K562 (cell line): ENCODE results near the gene TTC28. TPM values are rescaled to one million over a fixed set of nuclear protein-coding genes. Genes with fewer than 3 reads are reported as not detected.

Source experiments
- ATAC-seq: fragments of 200-7000 bp; cut with Tn5 transposase; 3 replicates; pipeline ENCODE4 v1.9.1; 2020; ENCODE audit warnings: moderate library complexity
- BruUV-seq: library from RNA; stranded (reverse); fragments of 400-500 nt; replicated peaks from 2 replicates; lab custom pipeline; 2021; lab: Mats Ljungman, UMichigan
- CTCF ChIA-PET: fragments of 300-600 bp; formaldehyde crosslinking; extraction: SDS; loops from one replicate; lab custom pipeline; 2021; ENCODE audit warnings: low intra/inter-chr PET ratio; lab: Yijun Ruan, JAX
- POLR2A ChIA-PET: fragments of 300-600, 350-650 bp; sonication (Branson Sonifier 250); formaldehyde crosslinking; extraction: SDS; loops from one replicate; lab custom pipeline; 2021; ENCODE audit warnings: antibody characterized with exemption, inconsistent platforms; lab: Yijun Ruan, JAX
- DNase-seq, 4 experiments: peaks; one replicate each; pipeline versions ENCODE4 v3.0.0 to v3.0.0-alpha.2; 2011 to 2018; ENCODE audit warnings: low spot score in 3 of 4, mixed read lengths in 3 of 4; ENCODE audit errors: extremely low read depth in 1 of 4
- FAIRE-seq: peaks from 2 replicates; lab custom pipeline; 2011; peaks lifted over from hg19 to GRCh38; lab: Jason Lieb, UNC
- H2AFZ ChIP-seq: 2 replicates; pipeline ENCODE4 v1.6.0; 2011; ENCODE audit warnings: low read depth, low read length, control low read depth, inconsistent platforms
- H3K27ac ChIP-seq: fragments of 200-600 bp; 3 replicates; pipeline ENCODE4 v1.8.0; 2011; ENCODE audit warnings: low read depth, mild to moderate bottlenecking, control low read depth, inconsistent platforms, low read length, moderate library complexity, mixed read lengths; ENCODE audit errors: extremely low read depth
- H3K27me3 ChIP-seq, 2 experiments: fragments of 300-600 bp in 1 of 2; 2 replicates in 1 of 2; 3 replicates in 1 of 2; pipeline versions ENCODE4 v1.6.0 to v1.8.0; 2011; ENCODE audit warnings: inconsistent platforms in 2 of 2, low read length in 2 of 2, mild to moderate bottlenecking in 1 of 2, mixed read lengths in 1 of 2, moderate library complexity in 1 of 2; ENCODE audit not compliant: control insufficient read depth in 2 of 2, insufficient read depth in 2 of 2
- H3K36me3 ChIP-seq: fragments of 300-600 bp; 3 replicates; pipeline ENCODE4 v1.8.0; 2011; ENCODE audit warnings: mild to moderate bottlenecking, low read length, inconsistent platforms; ENCODE audit not compliant: control insufficient read depth, insufficient read depth
- H3K4me1 ChIP-seq, 2 experiments: fragments of 200-600 bp in 1 of 2; replicated peaks in 1 of 2; 2 replicates in 1 of 2; 3 replicates in 1 of 2; pipeline versions ENCODE4 v1.5.1 to v1.8.0; 2011; ENCODE audit warnings: inconsistent platforms in 2 of 2, low read length in 2 of 2, mild to moderate bottlenecking in 1 of 2, mixed read lengths in 1 of 2, moderate library complexity in 1 of 2; ENCODE audit not compliant: control insufficient read depth in 2 of 2, insufficient read depth in 2 of 2
- H3K4me2 ChIP-seq: 2 replicates; pipeline ENCODE4 v1.6.1; 2011; ENCODE audit warnings: low read length, control low read depth, inconsistent platforms, mixed read lengths; ENCODE audit not compliant: insufficient read depth
- H3K4me3 ChIP-seq: fragments of 200-600 bp; sonication (generic), shearing (Covaris generic); 2 replicates; pipeline ENCODE4 v1.5.1; 2016; ENCODE audit warnings: control low read depth, inconsistent platforms
- H3K79me2 ChIP-seq: fragments of 200-600 bp; 3 replicates; pipeline ENCODE4 v1.8.0; 2011; ENCODE audit warnings: low read length, inconsistent platforms; ENCODE audit not compliant: control insufficient read depth, insufficient read depth
- H3K9ac ChIP-seq, 2 experiments: 2 replicates each; pipeline versions ENCODE4 v1.6.0 to v1.6.1; 2011; ENCODE audit warnings: low read depth in 2 of 2, low read length in 2 of 2, control low read depth in 1 of 2, inconsistent platforms in 1 of 2, mild to moderate bottlenecking in 1 of 2, mixed read lengths in 1 of 2; ENCODE audit not compliant: insufficient read depth in 1 of 2
- H3K9me1 ChIP-seq: one replicate; pipeline ENCODE4 v1.6.0; 2011; ENCODE audit warnings: inconsistent platforms, mild to moderate bottlenecking, low read length, moderate library complexity; ENCODE audit not compliant: control insufficient read depth, insufficient read depth
- H3K9me3 ChIP-seq: replicated peaks from 2 replicates; pipeline ENCODE4 v1.5.1; 2011; ENCODE audit warnings: low read depth, low read length, inconsistent platforms; ENCODE audit not compliant: control insufficient read depth, insufficient read depth
- H4K20me1 ChIP-seq: replicated peaks from 2 replicates; pipeline ENCODE4 v1.6.1; 2011; ENCODE audit warnings: low read length, inconsistent platforms, mixed read lengths; ENCODE audit not compliant: control insufficient read depth, insufficient read depth
- ARID1B ChIP-seq: fragments of 450-650 bp; IDR thresholded peaks from 2 replicates; pipeline ENCODE4 v1.6.1; 2016; ENCODE audit warnings: antibody characterized with exemption, mild to moderate bottlenecking, inconsistent platforms
- GATAD2A ChIP-seq: fragments of 450-650 bp; IDR thresholded peaks from 2 replicates; pipeline ENCODE4 v1.6.1; 2017
- HDAC3 ChIP-seq: fragments of 450-650 bp; IDR thresholded peaks from 2 replicates; pipeline ENCODE4 v1.6.1; 2018; ENCODE audit warnings: borderline replicate concordance, mild to moderate bottlenecking, moderate library complexity; ENCODE audit not compliant: partially characterized antibody
- HDAC6 ChIP-seq: IDR thresholded peaks from 2 replicates; pipeline ENCODE4 v1.6.1; 2012; ENCODE audit warnings: low read depth, mild to moderate bottlenecking, control low read depth, inconsistent platforms, low read length, moderate library complexity
- HNRNPUL1 ChIP-seq: fragments of 200-400 bp; formaldehyde crosslinking; IDR thresholded peaks from 2 replicates; pipeline ENCODE4 v1.6.1; 2017; ENCODE audit warnings: low read length
- NELFE ChIP-seq: IDR thresholded peaks from 2 replicates; pipeline ENCODE4 v1.6.1; 2011; ENCODE audit warnings: mild to moderate bottlenecking; ENCODE audit not compliant: insufficient read depth, insufficient read length
- SOX6 ChIP-seq: fragments of 450-650 bp; IDR thresholded peaks from 2 replicates; pipeline ENCODE4 v1.6.1; 2014; ENCODE audit warnings: mild to moderate bottlenecking
- WGBS: fragments of 100-300 bp; shearing (Covaris generic); methylation state at CpG from one replicate; pipeline ENCODE4 v1.1.6; 2016; ENCODE audit warnings: low coverage, mixed read lengths; ENCODE audit not compliant: insufficient coverage; ENCODE audit errors: missing lambda C conversion rate; 5-methylcytosine and 5-hydroxymethylcytosine counted together
- in situ Hi-C: fragments of 300-500 bp; cut with MboI; formaldehyde crosslinking; loops from 4 replicates; pipeline ENCODE4 v1.15.0; 2018; ENCODE audit warnings: inconsistent platforms, mixed read lengths
- intact Hi-C: fragments of 100-400 bp; cut with micrococcal nuclease; formaldehyde crosslinking; loops from 2 replicates; pipeline ENCODE4 v1.14.2; 2022
- polyA plus RNA-seq, 8 experiments: library from polyadenylated mRNA; depleted of rRNA in 4 of 8; stranded (reverse) in 5 of 8; unstranded in 3 of 8; fragments of >200 nt; fragmentation: Nextera tagmentation in 2 of 8; fragmentation: Illumina TruSeq in 1 of 8; extraction: Ambion mirVana in 2 of 8; extraction: Trizol in 1 of 8; gene quantifications; 2 replicates each; pipeline versions ENCODE4 v1.2.1 to v1.2.3, GENCODE V29; 2011 to 2014; ENCODE audit warnings: inconsistent platforms in 1 of 8, missing spikeins in 1 of 8
- total RNA-seq, 7 experiments: library from RNA; depleted of rRNA in 6 of 7; stranded (reverse); fragments of >200 nt in 6 of 7; fragmentation: Illumina TruSeq in 2 of 7; extraction: Trizol in 2 of 7; gene quantifications; 2 replicates each; pipeline versions ENCODE4 v1.2.1 to v1.2.3, GENCODE V29; 2011 to 2021; ENCODE audit warnings: low replicate concordance in 1 of 7
- TF ChIP-seq, protein P1 (sequence below): fragments of 250-450 bp; sonication (Bioruptor Pico); IDR thresholded peaks from 2 replicates; pipeline ENCODE4 v1.4.0; 2020
- TF ChIP-seq, protein P2 (sequence below), 2 experiments: fragments of 250-450 bp in 1 of 2; fragments of 450-650 bp in 1 of 2; sonication (Bioruptor Pico) in 1 of 2; IDR thresholded peaks; 2 replicates each; pipeline versions ENCODE4 v1.6.1 to v1.8.0; 2016 to 2021; ENCODE audit warnings: mild to moderate bottlenecking in 2 of 2, moderate library complexity in 2 of 2, missing compliant biosample characterization in 1 of 2, missing genetic modification characterization in 1 of 2
- TF ChIP-seq, protein P3 (sequence below), 2 experiments: fragments of 450-650 bp in 1 of 2; sonication (generic) in 1 of 2; formaldehyde crosslinking in 1 of 2; IDR thresholded peaks; 2 replicates each; pipeline versions ENCODE4 v1.7.1 to v1.9.0; 2016 to 2022; ENCODE audit warnings: inconsistent platforms in 1 of 2, mild to moderate bottlenecking in 1 of 2, missing genetic modification reagents in 1 of 2

TTC28 gene
- total and polyA plus RNA-seq, 9 of the 15 experiments (the other 6 are each of a cell fraction or from before 2014, with no cell fraction given), result 0.22 to 10.7 (median 3.1) TPM

DNA sequence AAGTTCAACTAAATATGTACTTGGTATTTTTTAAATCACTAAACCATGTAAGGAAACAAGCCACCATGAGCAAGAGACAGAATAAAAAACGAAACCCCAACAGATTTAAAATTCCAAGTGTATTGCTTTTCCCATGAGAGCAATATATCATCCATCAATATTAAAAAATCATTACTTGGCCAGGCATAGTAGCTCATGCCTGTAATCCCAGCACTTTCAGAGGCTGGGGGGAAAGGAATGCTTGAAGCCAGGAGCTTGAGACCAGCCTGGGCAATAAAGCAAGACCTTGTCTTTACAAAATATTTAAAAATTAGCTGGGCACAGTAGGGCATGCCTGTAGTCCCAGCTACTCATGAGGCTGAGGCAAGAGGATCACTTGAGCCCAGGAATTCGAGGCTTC lies 190.8 kb downstream of the TTC28 start (continued):
- no peak for TF ChIP-seq HDAC3
- no peak for TF ChIP-seq ARID1B
- no peak for TF ChIP-seq GATAD2A
- no peak for TF ChIP-seq HNRNPUL1
- no peak for TF ChIP-seq NELFE
- TF ChIP-seq, protein P1, sequence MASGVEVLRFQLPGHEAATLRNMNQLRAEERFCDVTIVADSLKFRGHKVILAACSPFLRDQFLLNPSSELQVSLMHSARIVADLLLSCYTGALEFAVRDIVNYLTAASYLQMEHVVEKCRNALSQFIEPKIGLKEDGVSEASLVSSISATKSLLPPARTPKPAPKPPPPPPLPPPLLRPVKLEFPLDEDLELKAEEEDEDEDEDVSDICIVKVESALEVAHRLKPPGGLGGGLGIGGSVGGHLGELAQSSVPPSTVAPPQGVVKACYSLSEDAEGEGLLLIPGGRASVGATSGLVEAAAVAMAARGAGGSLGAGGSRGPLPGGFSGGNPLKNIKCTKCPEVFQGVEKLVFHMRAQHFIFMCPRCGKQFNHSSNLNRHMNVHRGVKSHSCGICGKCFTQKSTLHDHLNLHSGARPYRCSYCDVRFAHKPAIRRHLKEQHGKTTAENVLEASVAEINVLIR (CRISPR knock-in tag), result no peak

DNA sequence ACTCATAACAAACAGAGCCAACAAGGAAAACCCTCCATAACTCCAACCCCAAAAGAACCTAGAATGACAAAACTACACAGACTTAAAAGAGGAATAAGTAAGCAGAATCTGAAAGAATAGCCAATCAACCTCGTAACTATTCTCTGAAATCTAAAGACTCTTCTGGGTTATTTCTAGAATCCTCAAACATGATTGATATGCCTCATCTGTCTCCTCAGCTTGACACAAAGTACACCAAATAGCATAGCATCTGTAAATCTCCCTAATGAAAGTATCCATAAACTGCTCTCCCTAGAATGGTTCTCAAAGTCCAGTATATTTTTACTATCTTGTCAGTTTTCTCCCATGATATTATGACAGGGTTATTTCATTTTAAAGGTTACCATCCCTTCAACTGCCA lies 195.0 kb downstream of the TTC28 start:
- Histone ChIP-seq H3K79me2 (no peaks in the 10 kb centered on the region), H3K27ac (no peak overlapping the region), H3K27me3 (no peaks in the 10 kb centered on the region), H3K36me3 (no peaks in the 10 kb centered on the region), H3K4me1 (peaks cover 0 to 3% of the 10 kb centered on the region in 2 experiments; a peak in 2 of 5 replicates), H3K9ac (no peak overlapping the region), H3K4me2 (no peak overlapping the region), H3K9me3 (no peaks in the 10 kb centered on the region), H2AFZ (no peak overlapping the region), H4K20me1 (no peaks in the 10 kb centered on the region), H3K9me1 (no peaks in the 10 kb centered on the region), H3K4me3 (no peak overlapping the region)
- DNase-seq (no peak), FAIRE-seq (no peak), ATAC-seq (no peak)
- in situ Hi-C loops, result no loop called here
- no TSS peak for BruUV-seq
- ChIA-PET CTCF (no interaction called here), POLR2A (interaction anchor here (1.1 kb wide), 1 partner anchor 14 kb away, joined by 3 read pairs; no protein-coding TSS in a partner anchor)
- intact Hi-C loops, result no loop called here
- 7% methylated on average over 1 of the region's 1 CpG for WGBS
- TF ChIP-seq, protein P2, sequence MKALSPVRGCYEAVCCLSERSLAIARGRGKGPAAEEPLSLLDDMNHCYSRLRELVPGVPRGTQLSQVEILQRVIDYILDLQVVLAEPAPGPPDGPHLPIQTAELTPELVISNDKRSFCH (CRISPR knock-in tag; IDR thresholded peaks at IDR 0.05), result no peak
- TF ChIP-seq, protein P2 (tag; IDR thresholded peaks at IDR 0.05), result no peak
- TF ChIP-seq SOX6, result no peak
- TF ChIP-seq, protein P3, sequence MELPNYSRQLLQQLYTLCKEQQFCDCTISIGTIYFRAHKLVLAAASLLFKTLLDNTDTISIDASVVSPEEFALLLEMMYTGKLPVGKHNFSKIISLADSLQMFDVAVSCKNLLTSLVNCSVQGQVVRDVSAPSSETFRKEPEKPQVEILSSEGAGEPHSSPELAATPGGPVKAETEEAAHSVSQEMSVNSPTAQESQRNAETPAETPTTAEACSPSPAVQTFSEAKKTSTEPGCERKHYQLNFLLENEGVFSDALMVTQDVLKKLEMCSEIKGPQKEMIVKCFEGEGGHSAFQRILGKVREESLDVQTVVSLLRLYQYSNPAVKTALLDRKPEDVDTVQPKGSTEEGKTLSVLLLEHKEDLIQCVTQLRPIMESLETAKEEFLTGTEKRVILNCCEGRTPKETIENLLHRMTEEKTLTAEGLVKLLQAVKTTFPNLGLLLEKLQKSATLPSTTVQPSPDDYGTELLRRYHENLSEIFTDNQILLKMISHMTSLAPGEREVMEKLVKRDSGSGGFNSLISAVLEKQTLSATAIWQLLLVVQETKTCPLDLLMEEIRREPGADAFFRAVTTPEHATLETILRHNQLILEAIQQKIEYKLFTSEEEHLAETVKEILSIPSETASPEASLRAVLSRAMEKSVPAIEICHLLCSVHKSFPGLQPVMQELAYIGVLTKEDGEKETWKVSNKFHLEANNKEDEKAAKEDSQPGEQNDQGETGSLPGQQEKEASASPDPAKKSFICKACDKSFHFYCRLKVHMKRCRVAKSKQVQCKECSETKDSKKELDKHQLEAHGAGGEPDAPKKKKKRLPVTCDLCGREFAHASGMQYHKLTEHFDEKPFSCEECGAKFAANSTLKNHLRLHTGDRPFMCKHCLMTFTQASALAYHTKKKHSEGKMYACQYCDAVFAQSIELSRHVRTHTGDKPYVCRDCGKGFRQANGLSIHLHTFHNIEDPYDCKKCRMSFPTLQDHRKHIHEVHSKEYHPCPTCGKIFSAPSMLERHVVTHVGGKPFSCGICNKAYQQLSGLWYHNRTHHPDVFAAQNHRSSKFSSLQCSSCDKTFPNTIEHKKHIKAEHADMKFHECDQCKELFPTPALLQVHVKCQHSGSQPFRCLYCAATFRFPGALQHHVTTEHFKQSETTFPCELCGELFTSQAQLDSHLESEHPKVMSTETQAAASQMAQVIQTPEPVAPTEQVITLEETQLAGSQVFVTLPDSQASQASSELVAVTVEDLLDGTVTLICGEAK (IDR thresholded peaks at IDR 0.05), result no peak
- TF ChIP-seq, protein P3 (CRISPR knock-in tag; IDR thresholded peaks at IDR 0.05), result no peak
- no peak for TF ChIP-seq HDAC6
